ENCODE measurements around the gene PRKRA.
"Not testable (repeated sequence)": the region's sequence is repeated elsewhere in the genome, so short reads cannot be mapped to it uniquely, and the experiment has no call there.

The PRKRA gene

GRCh38 chr2:178457390-178457886 lies 6.5 kb upstream of the PRKRA start:
- no peak for DNase-seq (ENCODE audit: low read depth)

GRCh38 chr2:178455947-178456346 lies 5.0 kb upstream of the PRKRA start:
- DNase-seq (ENCODE audit: low read depth) = no peak

- no peak for DNase-seq (ENCODE audit: low read depth)
Observed at GRCh38 chr2:178452870-178453269, 1.9 kb upstream of the PRKRA start.

- no peak for DNase-seq (ENCODE audit: low read depth)
Observed at GRCh38 chr2:178452334-178452733, 1.4 kb upstream of the PRKRA start.

GRCh38 chr2:178450524-178450773 lies 526 bp downstream of the PRKRA start:
- peak; percentile 69 for DNase-seq (ENCODE audit: low read depth)

GRCh38 chr2:178449700-178450523 lies 1.1 kb downstream of the PRKRA start:
- DNase-seq (ENCODE audit: low read depth) = no peak

GRCh38 chr2:178448968-178449661 lies 1.9 kb downstream of the PRKRA start:
- DNase-seq (ENCODE audit: low read depth) = no peak

- DNase-seq (ENCODE audit: low read depth) = no peak
Observed at GRCh38 chr2:178441426-178441825, 9.5 kb downstream of the PRKRA start.

GRCh38 chr2:178436662-178437061 lies 14.3 kb downstream of the PRKRA start:
- no peak for DNase-seq (ENCODE audit: low read depth)

GRCh38 chr2:178429336-178429735 lies 21.6 kb downstream of the PRKRA start:
- DNase-seq (ENCODE audit: low read depth) = no peak

- no peak for DNase-seq (ENCODE audit: low read depth)
Observed at GRCh38 chr2:178428396-178428806, 22.6 kb downstream of the PRKRA start.

- DNase-seq (ENCODE audit: low read depth) = no peak
Observed at GRCh38 chr2:178427458-178427857, 23.5 kb downstream of the PRKRA start.

GRCh38 chr2:178426388-178426787 lies 24.6 kb downstream of the PRKRA start:
- DNase-seq (ENCODE audit: low read depth) = no peak

GRCh38 chr2:178425255-178425827 lies 25.6 kb downstream of the PRKRA start:
- no peak for DNase-seq (ENCODE audit: low read depth)

- not testable (repeated sequence) for DNase-seq (ENCODE audit: low read depth)
Observed at GRCh38 chr2:178423746-178424145, 27.2 kb downstream of the PRKRA start.

GRCh38 chr2:178422097-178422496 lies 28.9 kb downstream of the PRKRA start:
- no peak for DNase-seq (ENCODE audit: low read depth)

- no peak for DNase-seq (ENCODE audit: low read depth)
Observed at GRCh38 chr2:178420463-178420999, 30.4 kb downstream of the PRKRA start.

- DNase-seq (ENCODE audit: low read depth) = no peak
Observed at GRCh38 chr2:178419123-178419522, 31.9 kb downstream of the PRKRA start.

GRCh38 chr2:178418426-178418825 lies 32.5 kb downstream of the PRKRA start:
- DNase-seq (ENCODE audit: low read depth) = no peak

- no peak for DNase-seq (ENCODE audit: low read depth)
Observed at GRCh38 chr2:178417916-178418315, 33.1 kb downstream of the PRKRA start.

GRCh38 chr2:178415979-178416378 lies 35.0 kb downstream of the PRKRA start:
- DNase-seq (ENCODE audit: low read depth) = no peak

GRCh38 chr2:178414266-178415247 lies 36.4 kb downstream of the PRKRA start:
- DNase-seq (ENCODE audit: low read depth) = peak; percentile 57
